Measurements from ENCODE around the gene PTPN1.

The PTPN1 gene

GRCh38 chr20:50467174-50467573, 43.0 kb upstream of the PTPN1 start:
- H3K4me3 ChIP-seq (ENCODE audit: control insufficient read depth, low read depth, low read length), result no peak overlapping the region
- no peak for TF ChIP-seq CTCF (conservative IDR thresholded peaks at IDR 0.05; ENCODE audit: control insufficient read depth, insufficient read depth, low read depth, low read length)
- DNase-seq (ENCODE audit: low read depth), result no peak

GRCh38 chr20:50467718-50468356, 42.3 kb upstream of the PTPN1 start:
- peak; percentile 55 for DNase-seq (ENCODE audit: low read depth)
- no peak for TF ChIP-seq CTCF (conservative IDR thresholded peaks at IDR 0.05; ENCODE audit: control insufficient read depth, insufficient read depth, low read depth, low read length)
- H3K4me3 ChIP-seq (ENCODE audit: control insufficient read depth, low read depth, low read length), result no peak overlapping the region

GRCh38 chr20:50468378-50468798, 41.8 kb upstream of the PTPN1 start:
- TF ChIP-seq CTCF (conservative IDR thresholded peaks at IDR 0.05; ENCODE audit: control insufficient read depth, insufficient read depth, low read depth, low read length), result no peak
- DNase-seq (ENCODE audit: low read depth), result no peak
- no peak overlapping the region for H3K4me3 ChIP-seq (ENCODE audit: control insufficient read depth, low read depth, low read length)

GRCh38 chr20:50469176-50469723, 40.9 kb upstream of the PTPN1 start:
- no peak overlapping the region for H3K4me3 ChIP-seq (ENCODE audit: control insufficient read depth, low read depth, low read length)
- TF ChIP-seq CTCF (conservative IDR thresholded peaks at IDR 0.05; ENCODE audit: control insufficient read depth, insufficient read depth, low read depth, low read length), result no peak
- DNase-seq (ENCODE audit: low read depth), result no peak

- no peak for DNase-seq (ENCODE audit: low read depth)
- no peak overlapping the region for H3K4me3 ChIP-seq (ENCODE audit: control insufficient read depth, low read depth, low read length)
- no peak for TF ChIP-seq CTCF (conservative IDR thresholded peaks at IDR 0.05; ENCODE audit: control insufficient read depth, insufficient read depth, low read depth, low read length)
These were observed 40.4 kb upstream of the PTPN1 start for GRCh38 chr20:50469796-50470195.

GRCh38 chr20:50470264-50470858, 39.8 kb upstream of the PTPN1 start:
- H3K4me3 ChIP-seq (ENCODE audit: control insufficient read depth, low read depth, low read length), result no peak overlapping the region
- DNase-seq (ENCODE audit: low read depth), result no peak
- no peak for TF ChIP-seq CTCF (conservative IDR thresholded peaks at IDR 0.05; ENCODE audit: control insufficient read depth, insufficient read depth, low read depth, low read length)

Data from fibroblast of mammary gland (primary cell).